ENCODE results near the gene KATNIP. TPM values are rescaled to one million over a fixed set of nuclear protein-coding genes. Genes with fewer than 3 reads are reported as not detected.

KATNIP gene
- total RNA-seq (2022; extraction: Qiagen RNA extraction) = 7.7 to 14.8 TPM (median 13.3 TPM) in 5 replicates

DNA sequence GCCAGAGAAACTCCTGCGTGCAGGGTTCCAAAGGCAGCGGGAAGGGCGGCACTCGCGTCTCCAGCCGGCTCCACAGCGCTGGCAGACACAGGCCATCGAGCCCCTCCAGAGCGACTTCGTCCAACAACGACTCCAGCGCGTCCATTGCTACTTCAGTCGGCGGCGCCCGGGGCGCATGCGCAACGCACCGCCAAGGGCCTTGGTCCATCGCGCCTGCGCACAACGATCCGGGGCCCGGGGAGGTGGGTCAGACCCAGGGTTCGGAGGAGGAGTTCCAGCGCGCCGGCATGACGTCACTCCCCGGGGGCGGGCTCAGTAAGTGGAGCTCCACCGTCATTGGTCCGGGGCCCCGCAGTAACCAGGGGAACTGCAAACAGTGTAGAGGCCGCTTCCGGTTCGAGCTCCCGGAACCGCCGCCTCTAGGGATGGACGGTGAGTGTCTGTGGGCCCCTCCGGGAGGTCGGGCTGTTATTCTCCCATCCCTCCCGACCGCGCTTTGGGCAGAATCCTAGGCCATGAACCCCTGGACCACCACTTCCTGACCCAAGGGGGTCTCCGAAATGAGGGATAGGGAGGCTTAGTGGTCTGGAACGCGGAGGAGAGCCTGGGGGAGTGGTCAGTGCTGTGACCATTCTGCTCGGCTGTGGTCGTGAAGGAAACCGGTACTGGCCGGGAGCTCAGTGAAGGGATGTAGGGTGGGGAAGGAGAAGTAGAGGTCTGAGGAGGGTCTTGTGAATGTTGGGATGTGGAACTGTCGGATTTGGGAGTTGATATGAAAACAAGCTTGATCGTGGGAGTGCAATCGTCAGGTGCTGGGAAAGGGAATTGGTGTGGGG is at the start of gene KATNIP, which contains the start of gene GTF3C1:
TSS of gene KATNIP (plus strand) at position 399 of the 836 bp plus-strand sequence. CDS start at position 426, 27 bp downstream.
TSS of gene GTF3C1 (minus strand) at position 168 of the 836 bp plus-strand sequence. CDS start at position 145, 23 bp downstream.

Other genes with a start within 250 kb of the KATNIP start
- gene IL4R, start 236.2 kb upstream of the KATNIP start, total RNA-seq (2022; extraction: Qiagen RNA extraction) = 25.1 to 33.0 TPM (median 28.8 TPM) in 5 replicates
- gene IL21R, start 148.0 kb upstream of the KATNIP start, total RNA-seq (2022; extraction: Qiagen RNA extraction) = 0.02 to 0.04 TPM (median 0.02 TPM) in 3 of 5 replicates, not detected in the others
- gene GTF3C1, start 231 bp upstream of the KATNIP start, total RNA-seq (2022; extraction: Qiagen RNA extraction) = 54.6 to 76.3 TPM (median 72.0 TPM) in 5 replicates